Measurements from ENCODE around the gene IL21R.
"Not testable (repeated sequence)": the region's sequence is repeated elsewhere in the genome, so short reads cannot be mapped to it uniquely, and the experiment has no call there.

Gene IL21R

DNA sequence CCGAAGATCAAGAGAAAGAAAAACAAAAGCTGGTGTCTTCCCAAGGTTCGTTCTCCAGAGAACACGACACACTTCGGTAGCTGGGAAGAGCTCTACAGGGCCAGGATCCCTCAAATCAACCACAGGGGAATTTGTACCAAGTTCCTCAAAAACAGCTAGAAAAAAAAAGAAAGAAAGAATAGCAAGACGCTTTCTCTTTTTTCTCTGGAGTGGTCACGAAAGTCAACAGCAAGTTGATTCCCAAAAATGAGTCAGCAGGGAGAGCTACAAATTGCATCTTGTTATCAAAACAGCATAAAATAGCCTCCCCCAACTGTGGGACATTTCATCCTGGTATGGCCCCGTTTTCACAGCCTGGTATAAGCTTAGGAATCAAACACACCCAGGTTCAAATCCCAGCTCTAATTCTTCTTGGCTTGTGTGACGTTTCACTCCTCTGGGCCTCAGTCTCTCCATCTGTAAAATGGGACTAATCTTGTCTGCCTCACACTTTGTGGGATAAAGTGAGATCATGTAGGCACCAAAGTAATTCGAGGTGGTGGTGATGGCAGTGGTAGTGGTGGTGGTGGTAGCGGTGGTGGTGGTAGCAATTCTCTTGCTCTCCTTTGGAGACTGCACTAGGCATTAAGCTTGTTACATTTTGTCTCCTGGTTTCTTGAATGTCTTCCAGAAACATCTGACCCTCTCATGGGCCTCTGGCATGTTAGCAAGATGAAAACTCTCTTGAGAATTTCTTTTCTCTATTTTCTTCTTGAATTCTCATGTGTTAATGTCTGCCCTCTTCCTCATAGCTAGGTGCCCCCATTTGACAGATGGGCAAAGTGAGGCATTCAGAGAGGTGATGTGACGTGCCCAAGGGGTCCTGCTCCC is 988 bp upstream of the IL21R start:
- DNase-seq (ENCODE audit: low read depth in 3 of 3) = no peak

GRCh38 chr16:27402569-27402963 is 592 bp downstream of the IL21R start:
- DNase-seq (ENCODE audit: low read depth in 3 of 3) = no peak

GRCh38 chr16:27402964-27403600 is 1.1 kb downstream of the IL21R start:
- peak in 2 of 3 experiments; percentile 28 to 36 for DNase-seq (ENCODE audit: low read depth in 3 of 3)

DNA sequence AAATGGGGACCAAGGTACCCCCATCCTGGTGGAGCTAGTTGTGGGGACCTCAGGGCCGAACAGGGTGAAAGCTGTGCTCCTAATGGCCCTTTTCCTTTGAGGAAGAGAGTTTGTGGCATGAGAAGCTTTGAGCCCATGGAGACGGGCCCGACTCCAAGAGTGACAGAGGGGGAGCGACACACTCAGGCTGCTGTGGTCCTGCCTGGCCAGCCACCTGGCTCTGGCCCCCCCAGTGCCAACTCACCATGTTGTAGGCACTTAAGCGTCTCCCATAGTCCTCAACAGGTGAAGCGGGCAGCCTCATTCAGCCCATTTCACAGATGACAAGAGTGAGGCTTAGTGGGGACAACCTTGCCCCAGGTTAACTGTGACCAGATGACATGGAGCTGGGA is 1.6 kb downstream of the IL21R start:
- DNase-seq (ENCODE audit: low read depth in 3 of 3) = peak in 1 of 3 experiments; percentile 26

DNA sequence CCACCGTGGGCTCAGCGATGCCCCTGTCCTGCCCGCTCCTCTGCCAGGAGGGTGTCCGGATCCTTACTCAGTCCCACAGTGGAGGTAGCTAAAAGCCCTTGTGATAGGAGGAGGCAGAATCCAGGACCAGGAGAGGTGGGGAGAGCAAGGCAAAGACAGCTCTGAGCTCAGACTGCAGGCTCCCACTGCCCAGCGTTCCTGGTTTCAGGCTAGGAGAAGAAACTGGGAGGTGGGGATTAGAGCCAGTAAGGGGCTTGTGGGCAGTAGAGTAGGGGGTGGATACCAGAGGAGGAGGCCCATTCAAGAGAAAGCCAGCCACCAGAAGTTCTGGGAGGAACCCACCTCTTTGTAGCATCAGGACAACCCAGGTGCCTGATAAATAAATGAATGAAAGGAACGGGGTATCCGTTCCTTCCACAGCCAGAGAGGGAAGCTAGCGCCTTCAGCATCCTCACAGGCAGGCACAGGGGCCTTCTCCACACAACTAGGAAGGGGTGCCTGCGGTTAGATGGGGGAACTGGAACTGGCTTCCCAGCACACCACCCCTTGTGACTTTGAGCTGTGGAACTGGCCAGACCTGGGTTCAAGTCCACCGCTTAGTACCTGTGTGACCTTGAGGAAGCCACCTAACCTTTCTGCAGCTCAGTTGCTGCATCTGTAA is 2.3 kb downstream of the IL21R start:
- no peak for DNase-seq (ENCODE audit: low read depth in 3 of 3)

DNA sequence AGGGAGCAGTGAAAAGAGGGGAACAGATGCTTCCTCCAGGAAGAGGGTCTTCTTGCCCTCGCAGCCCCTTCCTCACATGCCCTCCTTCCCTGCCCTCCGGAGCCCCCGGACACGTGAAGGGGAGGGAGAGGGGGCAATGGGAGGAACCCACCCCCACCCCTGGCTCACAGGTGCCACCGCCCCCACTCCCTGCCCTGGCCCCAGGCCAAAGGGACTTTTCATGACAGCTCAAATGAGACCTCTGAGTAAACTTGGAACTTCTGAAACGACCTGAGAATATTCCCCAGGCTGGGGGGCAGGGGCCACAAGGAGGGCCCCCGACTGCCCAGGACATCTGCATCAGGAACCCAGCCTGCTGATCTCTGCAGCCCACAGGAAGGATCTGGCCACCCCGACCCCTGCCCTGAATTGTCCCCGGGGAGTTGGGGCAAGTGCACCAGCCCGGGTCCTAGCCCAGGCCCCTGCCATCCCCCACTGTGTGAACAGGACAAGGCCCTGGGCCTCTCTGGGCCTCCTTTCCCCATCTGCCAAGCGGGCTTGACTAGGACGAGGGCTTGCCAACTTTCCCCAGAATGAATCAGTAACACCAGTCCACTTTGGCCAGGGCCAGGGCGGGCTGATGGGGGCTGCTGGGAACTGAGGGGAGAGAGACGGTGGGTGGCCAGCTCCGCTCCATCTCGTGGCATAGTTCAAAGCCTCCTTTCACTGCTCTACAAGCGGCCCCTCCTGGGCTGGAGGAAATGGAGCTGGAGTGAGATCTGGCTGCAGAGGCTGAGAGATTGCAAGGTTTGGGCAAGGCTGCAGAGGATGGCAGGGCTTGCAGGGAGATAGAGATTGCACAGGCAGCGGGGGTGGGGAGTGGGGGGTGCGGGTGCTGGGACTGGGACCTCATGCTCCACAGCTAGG is 3.8 kb downstream of the IL21R start:
- peak; percentile 48 to 65 (median 52) for DNase-seq (ENCODE audit: low read depth in 3 of 3)

DNA sequence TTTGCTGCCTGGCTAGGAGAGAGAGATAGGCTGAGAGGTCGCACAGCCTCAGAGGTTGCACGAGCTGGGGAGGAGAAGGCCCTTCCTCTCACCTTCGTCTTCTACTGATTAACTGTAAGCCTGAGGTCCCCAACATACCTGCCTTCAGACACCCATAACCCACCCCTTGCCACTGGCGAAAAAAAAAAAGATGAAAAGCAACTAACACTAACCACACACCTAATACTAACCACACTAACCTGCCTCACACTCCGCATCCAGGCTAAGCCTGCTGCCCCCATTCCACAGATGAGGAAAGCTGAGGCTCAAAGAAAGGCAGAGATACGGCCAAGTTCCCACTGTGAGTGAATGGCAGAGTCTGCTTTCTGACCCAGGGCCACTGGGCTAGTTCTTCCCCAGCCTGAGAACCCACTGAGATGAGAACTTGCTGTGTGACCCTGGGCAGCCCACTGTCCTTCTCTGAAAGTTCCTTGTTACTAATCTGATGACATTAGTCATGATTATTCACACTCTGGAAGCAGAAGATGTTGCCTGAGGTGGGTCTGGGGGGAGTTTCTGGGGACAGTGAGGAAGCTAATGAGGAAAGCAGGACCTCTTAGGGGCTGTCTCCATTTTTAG is 4.6 kb downstream of the IL21R start:
- no peak for DNase-seq (ENCODE audit: low read depth in 3 of 3)

GRCh38 chr16:27407133-27407532 is 5.2 kb downstream of the IL21R start:
- DNase-seq (ENCODE audit: low read depth in 3 of 3) = no peak

DNA sequence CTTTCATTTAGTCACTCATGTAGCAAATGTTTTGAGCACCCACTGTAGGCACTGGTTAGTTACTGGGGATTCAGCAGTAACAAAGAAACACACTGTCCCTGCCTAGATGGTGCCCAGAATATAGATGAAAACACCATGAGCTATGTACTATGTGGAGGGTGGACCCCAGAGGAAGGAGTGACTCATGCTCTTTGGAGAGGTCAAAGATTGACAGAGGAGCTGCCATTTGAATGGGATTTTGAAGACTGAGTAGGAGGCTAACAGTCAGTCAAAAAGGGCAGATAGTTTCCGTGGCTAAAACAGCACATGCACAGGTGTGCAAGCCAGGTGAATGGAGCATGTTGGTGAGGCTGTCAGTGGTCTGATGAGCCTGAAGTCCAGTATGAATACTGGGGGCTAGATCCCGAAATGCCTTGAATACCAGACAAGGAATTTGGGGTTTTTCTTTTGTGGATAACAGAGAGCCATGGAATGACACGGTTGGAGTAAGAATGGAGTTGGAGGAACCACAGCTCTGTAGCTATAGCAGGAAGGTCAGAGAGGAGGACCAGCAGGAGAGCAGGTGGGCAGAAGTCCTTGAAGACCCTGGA is 6.1 kb downstream of the IL21R start:
- peak in 2 of 3 experiments; percentile 34 to 42 for DNase-seq (ENCODE audit: low read depth in 3 of 3)

DNA sequence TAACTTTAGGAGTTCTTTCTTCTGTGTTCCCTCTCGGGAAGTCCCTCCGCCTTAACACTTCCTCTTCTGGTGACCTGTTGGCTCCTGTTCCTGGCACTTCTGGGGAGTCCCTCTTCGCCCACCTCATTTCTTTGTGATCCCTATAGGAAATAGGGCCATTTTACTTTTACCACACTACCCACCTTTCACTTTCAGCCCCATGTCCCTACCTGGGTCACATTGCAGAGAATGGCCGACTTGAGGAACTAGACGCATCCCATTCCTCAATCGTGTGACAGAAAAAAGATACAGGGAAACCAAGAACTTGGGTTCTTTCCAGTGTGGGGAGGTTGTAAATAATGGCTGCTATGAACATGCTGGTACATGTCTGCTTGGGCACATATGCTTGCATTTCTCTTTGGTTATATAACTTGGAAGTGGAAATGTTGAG is 6.6 kb downstream of the IL21R start:
- DNase-seq (ENCODE audit: low read depth in 3 of 3) = no peak

GRCh38 chr16:27409958-27410357 is 8.0 kb downstream of the IL21R start:
- not testable (repeated sequence) for DNase-seq (ENCODE audit: low read depth in 3 of 3)

- no peak for DNase-seq (ENCODE audit: low read depth in 3 of 3)
Measured at GRCh38 chr16:27410761-27411160, 8.8 kb downstream of the IL21R start.

DNA sequence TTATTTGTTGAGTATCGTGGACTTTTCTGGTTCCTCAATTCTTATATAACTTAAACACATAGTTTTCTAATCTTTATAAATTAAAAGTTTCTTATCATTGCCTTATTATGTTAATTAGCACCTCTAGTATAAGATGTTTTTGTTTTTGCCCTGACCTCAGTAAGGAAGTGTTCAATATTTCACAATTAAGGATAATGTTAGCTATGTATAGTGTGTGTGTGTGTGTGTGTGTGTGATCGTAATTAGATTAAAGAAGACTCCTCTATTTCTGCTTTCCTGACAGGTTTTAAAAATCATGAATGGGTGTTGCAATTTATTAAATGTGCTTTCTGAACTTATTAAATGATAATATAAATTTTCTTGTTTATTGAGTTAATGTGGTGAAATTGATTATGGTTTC is 12.0 kb downstream of the IL21R start:
- DNase-seq (ENCODE audit: low read depth in 3 of 3) = no peak

- no peak for DNase-seq (ENCODE audit: low read depth in 3 of 3)
Measured at GRCh38 chr16:27414788-27415431, 12.9 kb downstream of the IL21R start.

- DNase-seq (ENCODE audit: low read depth in 3 of 3) = no peak
Measured at GRCh38 chr16:27417047-27417671, 15.2 kb downstream of the IL21R start.

- no peak for DNase-seq (ENCODE audit: low read depth in 3 of 3)
Measured at GRCh38 chr16:27421961-27422740, 20.2 kb downstream of the IL21R start.

GRCh38 chr16:27424772-27425498 is 23.0 kb downstream of the IL21R start:
- DNase-seq (ENCODE audit: low read depth in 3 of 3) = no peak

DNA sequence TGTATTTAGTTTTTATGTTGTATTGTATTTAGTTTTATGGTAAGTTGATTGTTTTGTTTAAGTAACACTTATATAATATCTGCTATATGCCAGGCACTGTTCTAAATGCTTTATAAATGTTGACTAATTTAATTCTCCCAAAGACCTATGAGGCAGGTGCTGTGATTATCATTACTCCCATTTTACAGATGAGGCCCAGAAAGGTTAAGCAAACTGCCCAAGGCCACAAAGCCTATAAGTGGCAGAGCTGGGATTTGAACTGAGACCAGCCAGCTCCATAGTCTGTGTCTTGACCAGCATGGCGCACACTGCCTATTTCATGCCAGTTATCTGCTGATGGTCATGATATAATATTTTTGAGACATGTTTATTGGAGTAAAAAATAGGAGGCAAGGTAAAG is 24.0 kb downstream of the IL21R start:
- DNase-seq (ENCODE audit: low read depth in 3 of 3) = no peak

Data from stimulated activated CD4-positive, alpha-beta T cell treated with anti-CD3 and anti-CD28 coated beads, TNF-alpha, amount 100 ng/mL, for 4 hours (primary cell).